ENCODE results near the gene TFB2M. TPM values are rescaled to one million over a fixed set of nuclear protein-coding genes. Genes with fewer than 3 reads are reported as not detected.

Gene TFB2M
- total RNA-seq, 1 experiment from 2014 or later, result 27.7 TPM

DNA sequence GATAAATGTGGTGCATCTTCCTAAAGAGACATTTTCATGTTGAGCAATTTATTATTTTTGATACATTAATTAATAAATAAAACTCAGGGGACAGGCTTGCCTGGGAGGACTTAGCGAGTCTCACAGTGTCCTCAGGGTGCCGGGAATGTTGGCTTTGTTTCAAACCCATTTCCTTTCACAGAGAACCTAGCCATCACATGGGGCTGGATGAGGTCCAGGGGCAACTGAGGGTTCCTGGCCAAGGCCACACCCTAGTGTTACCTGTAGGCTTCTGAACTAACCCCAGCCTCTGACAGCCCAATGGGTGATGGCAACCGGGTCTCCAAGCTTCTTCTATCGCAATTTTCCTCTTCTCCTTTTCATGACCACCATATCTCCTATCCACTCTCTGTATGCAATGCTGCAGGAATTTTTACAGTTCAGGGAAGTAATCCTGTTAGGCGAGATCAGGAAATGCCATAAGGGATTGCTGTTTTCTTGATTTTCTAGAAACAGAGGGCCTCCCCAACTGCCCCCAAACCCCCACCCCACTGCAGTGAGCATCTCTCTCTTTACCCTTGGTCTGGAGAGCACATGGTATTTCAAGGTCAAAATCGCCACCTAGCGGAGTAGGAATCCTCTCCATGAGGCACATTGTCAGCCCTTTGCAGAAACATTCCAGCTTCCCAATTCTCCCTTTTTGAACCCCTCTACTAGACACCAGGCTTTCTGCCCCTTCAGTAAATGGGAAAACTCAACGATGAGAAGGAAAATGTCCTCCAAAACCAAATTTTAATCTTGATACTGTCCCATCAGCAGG, 36.9 kb downstream of the TFB2M start:
- no peaks in the 10 kb centered on the region for H3K23me2 ChIP-seq (ENCODE audit: insufficient read length, low read depth, low read length, poor library complexity, severe bottlenecking)
- H4K20me1 ChIP-seq (ENCODE audit: control insufficient read depth, insufficient read depth, insufficient read length), result no peaks in the 10 kb centered on the region
- H4K8ac ChIP-seq (replicated peaks; ENCODE audit: insufficient read length, low read depth, low read length), result no peak overlapping the region
- H3K27ac Mint-ChIP-seq, result no peak overlapping the region
- no peak overlapping the region for H3K18ac ChIP-seq (ENCODE audit: insufficient read length, low read depth, low read length)
- no peak overlapping the region for H3K9ac ChIP-seq (ENCODE audit: extremely low read depth, insufficient read length, low read length)
- no peak overlapping the region for H2BK120ac ChIP-seq (ENCODE audit: low read depth, low read length, poor library complexity, severe bottlenecking)
- H3K27me3 Mint-ChIP-seq (ENCODE audit: low read depth), result peaks cover 9% of the 10 kb centered on the region; the same call in 1 of the 2 replicates
- no peak overlapping the region for H3K4ac ChIP-seq (ENCODE audit: low read depth, low read length)
- H2BK15ac ChIP-seq (ENCODE audit: low read depth, low read length), result no peak overlapping the region
- H4K5ac ChIP-seq (ENCODE audit: insufficient read length, low read depth, low read length), result no peak overlapping the region
- no peaks in the 10 kb centered on the region; the same call in 1 of the 2 replicates for H3K27me3 ChIP-seq (ENCODE audit: insufficient read depth, low read length)
- no peaks in the 10 kb centered on the region for H3K4me1 Mint-ChIP-seq
- H3K4me2 ChIP-seq (ENCODE audit: insufficient read depth, insufficient read length, low read length), result no peak overlapping the region
- H3K9me3 ChIP-seq (ENCODE audit: control insufficient read depth, low read depth, low read length), result peaks cover 8% of the 10 kb centered on the region
- no peak overlapping the region for H3T11ph ChIP-seq (ENCODE audit: low read length)
- H3K27ac ChIP-seq (ENCODE audit: insufficient read length, low read depth, low read length), result no peak overlapping the region
- H3K23ac ChIP-seq (ENCODE audit: insufficient read length, low read depth, low read length), result no peak overlapping the region
- no peak overlapping the region for H3K4me3 Mint-ChIP-seq
- H2BK12ac ChIP-seq (ENCODE audit: insufficient read length, low read depth, low read length), result no peak overlapping the region
- no peak overlapping the region for H2AK5ac ChIP-seq (ENCODE audit: insufficient read length, low read length)
- peaks cover 4 to 8% (median 5%) of the 10 kb centered on the region in 3 experiments; a peak in 6 of 7 replicates for H3K36me3 Mint-ChIP-seq (ENCODE audit: insufficient read depth in 1 of 3, low read depth in 3 of 3)
- H3K9me3 Mint-ChIP-seq, result peaks cover 21 to 30% of the 10 kb centered on the region in 2 experiments
- DNase-seq, result no peak
- no peaks in the 10 kb centered on the region for H3K79me1 ChIP-seq (ENCODE audit: insufficient read depth, low read depth, low read length, poor library complexity, severe bottlenecking)
- H2BK20ac ChIP-seq (ENCODE audit: low read depth, low read length, poor library complexity, severe bottlenecking), result no peak overlapping the region
- H3K79me2 ChIP-seq (ENCODE audit: insufficient read depth, low read length), result no peaks in the 10 kb centered on the region
- H3K14ac ChIP-seq (ENCODE audit: insufficient read depth, low read length), result no peak overlapping the region
- H3K4me1 ChIP-seq (ENCODE audit: insufficient read depth, low read length), result no peaks in the 10 kb centered on the region
- no peak overlapping the region for H3K56ac ChIP-seq (ENCODE audit: insufficient read length, low read depth, low read length)
- no peak overlapping the region for H2AFZ ChIP-seq (ENCODE audit: low read length)
- no CpG with 5 or more reads among the region's 8 CpGs for WGBS (ENCODE audit: extremely low coverage, insufficient read length, low lambda C conversion rate)
- H2BK5ac ChIP-seq (ENCODE audit: insufficient read length, low read length), result no peak overlapping the region
- TF ChIP-seq, protein P1, sequence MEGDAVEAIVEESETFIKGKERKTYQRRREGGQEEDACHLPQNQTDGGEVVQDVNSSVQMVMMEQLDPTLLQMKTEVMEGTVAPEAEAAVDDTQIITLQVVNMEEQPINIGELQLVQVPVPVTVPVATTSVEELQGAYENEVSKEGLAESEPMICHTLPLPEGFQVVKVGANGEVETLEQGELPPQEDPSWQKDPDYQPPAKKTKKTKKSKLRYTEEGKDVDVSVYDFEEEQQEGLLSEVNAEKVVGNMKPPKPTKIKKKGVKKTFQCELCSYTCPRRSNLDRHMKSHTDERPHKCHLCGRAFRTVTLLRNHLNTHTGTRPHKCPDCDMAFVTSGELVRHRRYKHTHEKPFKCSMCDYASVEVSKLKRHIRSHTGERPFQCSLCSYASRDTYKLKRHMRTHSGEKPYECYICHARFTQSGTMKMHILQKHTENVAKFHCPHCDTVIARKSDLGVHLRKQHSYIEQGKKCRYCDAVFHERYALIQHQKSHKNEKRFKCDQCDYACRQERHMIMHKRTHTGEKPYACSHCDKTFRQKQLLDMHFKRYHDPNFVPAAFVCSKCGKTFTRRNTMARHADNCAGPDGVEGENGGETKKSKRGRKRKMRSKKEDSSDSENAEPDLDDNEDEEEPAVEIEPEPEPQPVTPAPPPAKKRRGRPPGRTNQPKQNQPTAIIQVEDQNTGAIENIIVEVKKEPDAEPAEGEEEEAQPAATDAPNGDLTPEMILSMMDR (conservative IDR thresholded peaks at IDR 0.05), result peak; percentile 41; the same call in 2 of the 3 replicates
- H4K91ac ChIP-seq (ENCODE audit: insufficient read length, low read depth, low read length), result no peak overlapping the region

Data from H9 (cell line).